Measurements from ENCODE around the gene GLIS1.
"Not testable (repeated sequence)": the region's sequence is repeated elsewhere in the genome, so short reads cannot be mapped to it uniquely, and the experiment has no call there.

GLIS1 gene

DNA sequence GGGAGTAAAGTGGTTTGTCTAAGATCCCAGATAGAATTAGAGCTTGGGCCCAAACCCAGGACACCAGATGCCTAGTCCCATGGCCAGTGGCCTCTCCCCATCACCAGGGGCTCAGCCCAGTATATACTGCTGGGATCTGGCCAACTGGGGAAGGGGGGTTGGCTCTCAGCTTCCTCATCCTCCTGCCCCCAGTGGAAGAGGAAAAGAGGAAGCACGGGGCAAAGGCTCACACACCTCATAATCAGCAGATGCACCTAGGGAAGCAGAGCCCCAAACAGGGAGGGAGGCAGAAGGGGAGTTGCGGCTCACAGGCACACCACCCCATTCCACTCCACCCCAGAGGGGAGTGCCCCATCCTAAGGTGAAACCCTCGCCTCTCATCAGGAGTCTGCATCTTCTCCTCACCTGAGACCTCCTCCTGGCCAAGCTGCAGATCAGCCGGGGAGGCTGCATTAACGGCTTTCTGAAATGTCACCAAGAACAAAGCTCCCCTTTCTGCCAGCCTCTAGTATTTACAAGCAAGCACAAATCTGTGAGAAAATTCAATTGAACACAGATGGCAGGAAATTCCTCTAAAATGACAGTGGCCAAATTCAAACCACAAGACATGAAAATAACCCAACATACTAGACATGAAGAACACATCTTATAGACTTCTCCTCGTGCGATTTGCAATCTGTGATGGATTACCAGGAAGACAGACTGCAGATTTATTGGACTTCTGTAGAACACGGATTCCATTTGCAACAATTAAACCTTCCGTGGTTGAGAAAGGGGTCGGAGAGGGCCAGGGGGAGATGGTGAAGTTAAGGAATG, 82.8 kb downstream of the GLIS1 start:
- DNase-seq (ENCODE audit: low read depth in 1 of 2, low spot score in 1 of 2), result no peak

DNA sequence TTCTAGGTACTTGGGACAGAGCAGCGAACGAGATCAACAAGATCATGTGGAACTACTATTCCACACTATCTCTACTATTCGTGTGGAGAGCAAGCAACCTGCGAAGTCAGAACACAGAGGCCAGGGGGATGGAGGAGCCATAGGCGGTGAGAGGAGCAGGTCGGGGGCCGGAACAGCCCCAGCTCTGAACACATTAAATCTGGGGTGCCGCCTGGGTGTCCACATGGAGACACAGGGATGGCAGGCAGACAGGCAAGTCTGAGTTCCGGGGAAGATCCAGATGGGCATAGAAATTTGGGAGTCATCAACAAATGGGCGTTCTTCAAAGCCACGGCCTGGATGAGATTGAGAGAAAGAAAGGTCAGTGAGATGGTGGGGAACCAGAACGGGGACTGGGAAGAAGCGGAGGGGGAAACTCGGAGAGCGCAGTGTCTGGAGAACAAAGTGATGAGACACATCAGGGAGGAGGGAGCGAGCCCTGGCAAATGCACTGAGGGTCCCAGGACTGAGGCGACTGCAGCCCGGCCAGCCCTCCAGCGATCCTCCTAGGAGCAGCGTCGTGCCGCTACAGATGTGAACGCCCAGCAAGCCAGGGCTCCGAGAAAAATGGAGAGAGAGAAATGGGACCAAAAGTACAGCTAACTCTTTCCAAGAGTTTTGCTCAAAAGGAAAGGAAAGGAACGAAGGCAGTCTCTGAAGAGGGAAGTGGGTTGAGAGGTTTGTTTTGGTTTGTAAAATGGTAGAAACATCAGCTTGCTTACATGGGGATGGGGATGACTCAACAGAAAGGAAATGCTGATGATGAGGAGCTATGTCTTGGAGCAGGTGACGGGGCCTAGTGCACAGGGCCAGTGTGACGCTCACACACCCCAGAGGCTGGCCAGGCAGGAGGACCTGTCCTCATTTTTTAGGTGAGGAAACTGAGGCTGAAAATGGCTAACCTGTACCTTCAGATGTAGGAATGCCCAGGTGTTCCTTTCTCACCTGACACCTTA, 84.5 kb downstream of the GLIS1 start:
- no peak for DNase-seq (ENCODE audit: low read depth in 1 of 2, low spot score in 1 of 2)

DNA sequence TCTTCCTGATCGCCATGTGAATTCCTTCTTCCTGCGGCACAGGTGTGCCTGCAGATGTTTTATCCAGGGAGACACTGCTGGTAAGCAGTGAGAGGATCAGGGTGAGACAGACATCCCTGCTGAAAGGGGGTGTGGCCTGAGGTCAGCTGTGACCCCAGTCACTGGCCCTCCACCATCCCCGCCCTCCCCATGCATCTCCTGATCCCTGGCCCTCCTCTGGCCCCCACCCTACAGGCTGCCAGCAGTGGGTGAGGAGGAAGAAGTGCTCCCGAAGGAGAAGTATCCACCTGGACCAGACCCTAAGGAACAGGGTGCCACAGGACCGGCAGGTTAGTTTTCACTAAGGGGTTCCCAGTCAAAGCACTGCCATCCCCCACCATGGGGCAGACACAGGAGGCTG, 85.3 kb downstream of the GLIS1 start:
- DNase-seq (ENCODE audit: low read depth in 1 of 2, low spot score in 1 of 2), result no peak

- DNase-seq (ENCODE audit: low read depth in 1 of 2, low spot score in 1 of 2), result no peak
Measured at GRCh38 chr1:53653200-53653575, 85.8 kb downstream of the GLIS1 start.

DNA sequence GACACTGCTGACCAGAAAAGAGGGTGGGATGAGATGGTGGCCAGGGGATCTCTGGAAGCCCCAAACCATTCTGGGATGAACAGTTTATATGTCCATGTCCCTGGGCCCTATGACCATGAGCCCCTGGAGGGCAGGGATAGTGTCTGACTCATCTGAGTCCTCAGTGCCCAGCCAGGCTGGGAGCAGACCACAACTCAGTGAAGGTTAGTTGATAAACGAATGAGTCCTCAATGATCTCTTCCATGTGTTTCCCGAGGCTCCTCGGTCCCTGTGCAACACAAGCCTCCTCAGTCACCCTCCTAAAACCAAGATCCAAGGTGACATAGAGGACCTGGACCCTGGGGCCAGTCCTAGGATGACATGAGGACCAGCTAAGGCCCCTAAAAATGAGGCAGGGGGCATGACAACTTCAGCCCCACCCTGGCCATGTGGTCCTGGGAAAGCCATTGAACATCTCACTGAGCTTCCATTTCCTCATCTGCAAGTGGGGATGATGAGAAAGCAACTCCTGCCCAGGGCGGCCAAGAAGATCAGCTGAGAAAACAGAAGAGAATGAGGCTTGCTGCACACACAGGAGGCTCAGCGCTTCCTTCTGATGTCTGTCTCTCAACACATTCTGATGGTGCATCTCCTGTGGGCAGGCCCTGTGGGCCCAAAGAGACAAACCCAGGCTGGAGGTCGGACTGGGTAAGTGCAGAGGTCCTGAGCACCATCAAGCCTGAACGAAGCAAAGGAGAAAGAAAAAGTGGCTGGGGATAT, 86.3 kb downstream of the GLIS1 start:
- DNase-seq (ENCODE audit: low read depth in 1 of 2, low spot score in 1 of 2), result no peak

GRCh38 chr1:53651356-53651755, 87.6 kb downstream of the GLIS1 start:
- DNase-seq (ENCODE audit: low read depth in 1 of 2, low spot score in 1 of 2), result no peak

DNA sequence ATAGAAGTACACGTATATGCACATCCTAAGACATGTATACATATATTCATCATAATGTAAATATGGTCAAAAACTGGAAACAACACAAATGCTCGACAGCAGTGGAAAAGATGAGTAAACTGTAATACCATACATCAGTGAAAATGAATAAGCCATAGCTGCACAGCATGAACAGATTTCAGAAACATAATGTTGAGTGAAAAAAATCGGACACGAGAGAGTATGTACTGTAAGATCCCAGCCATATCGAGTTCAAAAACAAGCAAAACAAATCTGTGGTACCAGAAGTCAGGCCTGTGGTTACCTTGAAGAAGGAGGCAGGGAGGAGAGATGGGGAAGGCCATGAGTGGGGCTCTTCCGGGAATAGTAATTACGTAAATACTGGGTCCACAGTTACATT, 90.4 kb downstream of the GLIS1 start:
- DNase-seq (ENCODE audit: low read depth in 1 of 2, low spot score in 1 of 2), result no peak

GRCh38 chr1:53647915-53648314, 91.0 kb downstream of the GLIS1 start:
- not testable (repeated sequence) for DNase-seq (ENCODE audit: low read depth in 1 of 2, low spot score in 1 of 2)

GRCh38 chr1:53646732-53647131, 92.2 kb downstream of the GLIS1 start:
- DNase-seq (ENCODE audit: low read depth in 1 of 2, low spot score in 1 of 2), result no peak

GRCh38 chr1:53645690-53646078, 93.3 kb downstream of the GLIS1 start:
- no peak for DNase-seq (ENCODE audit: low read depth in 1 of 2, low spot score in 1 of 2)

GRCh38 chr1:53644909-53645689, 93.9 kb downstream of the GLIS1 start:
- no peak for DNase-seq (ENCODE audit: low read depth in 1 of 2, low spot score in 1 of 2)

DNA sequence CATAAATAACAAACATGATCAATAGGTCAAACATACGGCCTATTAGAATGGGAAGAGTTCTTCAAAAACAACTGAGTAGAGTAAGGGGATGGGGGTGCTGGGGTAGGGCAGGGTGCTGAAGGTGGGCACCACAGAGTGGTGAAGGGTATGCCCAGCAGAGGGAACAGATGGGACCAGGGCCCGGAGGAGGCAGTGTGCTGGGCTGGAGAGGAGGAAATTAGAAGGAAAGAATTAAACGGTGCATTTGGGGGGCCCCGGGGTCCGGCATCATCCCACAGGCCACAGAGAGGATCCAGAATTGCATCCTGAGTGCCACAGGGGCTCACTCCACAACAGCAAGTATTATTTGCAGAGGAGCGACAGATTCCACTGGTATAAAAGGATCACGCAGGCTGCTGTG, 94.5 kb downstream of the GLIS1 start:
- DNase-seq (ENCODE audit: low read depth in 1 of 2, low spot score in 1 of 2), result no peak

DNA sequence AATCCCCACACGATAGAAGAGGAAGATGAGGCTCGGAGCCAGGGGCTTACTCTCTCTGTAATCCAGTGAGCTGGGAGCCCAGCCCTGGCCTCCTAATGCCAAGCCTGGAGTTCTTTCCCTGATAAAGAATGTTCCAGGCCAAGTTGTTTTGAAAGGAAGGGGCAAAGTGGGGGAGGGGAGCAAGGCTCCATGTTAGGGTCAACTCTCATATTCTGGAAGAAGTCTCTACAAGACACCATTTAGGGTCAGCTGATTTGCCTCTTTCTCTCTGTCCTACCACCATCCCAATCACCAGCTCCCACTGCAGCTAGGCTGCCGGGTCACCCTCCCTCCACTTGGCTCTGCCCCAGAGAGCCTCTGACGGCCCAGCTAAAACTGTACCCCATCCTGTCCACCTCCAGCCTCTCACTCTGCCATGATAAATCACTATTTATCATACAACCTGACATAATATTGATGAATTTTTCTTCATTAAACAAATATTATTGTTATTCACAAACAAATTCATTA, 95.0 kb downstream of the GLIS1 start:
- no peak for DNase-seq (ENCODE audit: low read depth in 1 of 2, low spot score in 1 of 2)

- DNase-seq (ENCODE audit: low read depth in 1 of 2, low spot score in 1 of 2), result no peak
Measured at GRCh38 chr1:53643041-53643880, 95.7 kb downstream of the GLIS1 start.

DNA sequence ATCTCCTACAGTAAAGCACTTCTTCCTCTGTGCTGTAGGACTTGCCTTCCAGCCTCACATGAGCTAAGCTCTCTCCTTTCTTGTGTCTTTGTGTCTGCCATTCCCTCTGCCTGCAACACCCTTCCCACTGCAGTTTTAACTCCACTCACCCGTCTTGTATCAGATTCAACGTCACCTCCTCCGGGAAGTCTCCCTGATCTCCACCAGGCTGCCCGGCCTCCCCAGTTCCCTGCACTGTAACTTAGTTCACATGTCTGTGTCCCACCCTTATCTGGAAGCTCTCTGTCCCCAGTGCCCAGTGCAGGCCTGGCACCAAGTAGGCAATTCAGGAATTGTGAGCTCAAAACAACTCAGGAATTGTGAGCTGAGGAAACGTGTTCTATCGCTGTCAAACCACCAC, 96.4 kb downstream of the GLIS1 start:
- DNase-seq (ENCODE audit: low read depth in 1 of 2, low spot score in 1 of 2), result no peak

DNA sequence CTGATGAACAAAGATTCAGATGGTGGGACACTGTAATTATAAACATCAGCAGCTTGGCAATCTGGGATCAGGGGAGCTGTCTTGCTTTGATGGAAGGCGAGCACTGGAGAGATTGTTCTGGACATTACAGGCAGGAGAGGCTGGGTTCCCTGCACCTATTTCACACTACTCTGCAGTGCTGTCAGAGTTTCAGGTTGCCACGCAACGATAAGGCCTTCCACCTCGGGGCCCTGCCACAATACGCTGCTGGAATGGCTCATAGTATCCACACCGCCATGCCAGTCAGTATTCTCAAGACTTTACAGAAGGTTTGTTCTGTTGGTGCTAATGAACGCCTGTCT, 96.8 kb downstream of the GLIS1 start:
- no peak for DNase-seq (ENCODE audit: low read depth in 1 of 2, low spot score in 1 of 2)

GRCh38 chr1:53641481-53642214, 97.3 kb downstream of the GLIS1 start:
- no peak for DNase-seq (ENCODE audit: low read depth in 1 of 2, low spot score in 1 of 2)

DNA sequence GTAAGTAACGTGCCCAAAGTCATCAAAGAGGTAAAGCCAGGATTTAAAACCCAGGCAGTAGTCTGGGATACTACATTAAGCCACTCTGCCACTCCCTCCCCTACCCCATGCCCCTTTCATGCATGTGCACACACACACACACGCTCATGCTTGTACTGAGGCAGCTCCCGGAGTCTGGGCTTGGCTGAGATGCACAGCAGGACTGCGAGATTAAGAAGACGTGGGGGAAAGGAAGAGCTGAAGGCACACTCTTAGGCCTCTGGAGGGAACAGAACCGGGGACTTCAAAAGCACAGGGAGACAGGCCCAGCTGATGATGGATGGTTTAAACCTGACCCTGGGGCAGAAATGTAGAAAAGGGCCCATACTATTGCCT, 98.3 kb downstream of the GLIS1 start:
- DNase-seq (ENCODE audit: low read depth in 1 of 2, low spot score in 1 of 2), result no peak

Measured in activated T-helper 1 cell treated with anti-CD3 and anti-CD28 coated beads, Interleukin-2, amount 50 U/mL, for 16 hours (primary cell).